ENCODE measurements around the gene SLC41A3. TPM values are rescaled to one million over a fixed set of nuclear protein-coding genes. Genes with fewer than 3 reads are reported as not detected.

The SLC41A3 gene
- total RNA-seq, 1 experiment from 2014 or later = 35.5 TPM

DNA sequence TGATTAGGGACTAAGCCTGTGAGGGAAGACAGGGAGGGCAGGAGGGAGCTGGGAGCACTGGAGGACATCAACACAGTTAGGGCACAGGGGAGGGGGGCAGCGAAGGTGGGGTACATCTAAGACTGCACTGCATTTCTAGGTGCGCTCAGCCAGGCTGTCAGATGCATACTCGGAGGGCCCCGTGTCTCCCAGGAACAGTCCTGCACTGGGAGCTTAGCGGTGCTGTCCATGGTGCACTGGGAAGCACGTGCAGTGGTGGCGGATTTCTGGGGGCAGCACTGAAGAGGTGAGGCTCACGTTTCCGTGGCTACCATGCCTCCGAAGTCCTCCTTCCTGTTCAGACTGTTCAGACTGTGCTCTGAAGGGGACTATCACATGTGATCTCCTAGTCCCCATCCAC is 60.5 kb downstream of the SLC41A3 start:
- no peak overlapping the region for H4K5ac ChIP-seq (ENCODE audit: insufficient read length, low read depth, low read length)
- H2AK5ac ChIP-seq (ENCODE audit: insufficient read length, low read length) = no peak overlapping the region
- H3K14ac ChIP-seq (ENCODE audit: insufficient read depth, low read length) = no peak overlapping the region
- no peaks in the 10 kb centered on the region for H4K20me1 ChIP-seq (ENCODE audit: control insufficient read depth, insufficient read depth, insufficient read length)
- H2AFZ ChIP-seq (ENCODE audit: low read length) = no peak overlapping the region
- peaks cover 20 to 47% (median 39%) of the 10 kb centered on the region in 3 experiments for H3K36me3 Mint-ChIP-seq (ENCODE audit: insufficient read depth in 1 of 3, low read depth in 3 of 3)
- H3T11ph ChIP-seq (ENCODE audit: low read length) = no peak overlapping the region
- H2BK120ac ChIP-seq (ENCODE audit: low read depth, low read length, poor library complexity, severe bottlenecking) = no peak overlapping the region
- peak; percentile 49 for DNase-seq
- no peak overlapping the region for H3K4me2 ChIP-seq (ENCODE audit: insufficient read depth, insufficient read length, low read length)
- H3K79me2 ChIP-seq (ENCODE audit: insufficient read depth, low read length) = no peaks in the 10 kb centered on the region
- TF ChIP-seq, protein P1, sequence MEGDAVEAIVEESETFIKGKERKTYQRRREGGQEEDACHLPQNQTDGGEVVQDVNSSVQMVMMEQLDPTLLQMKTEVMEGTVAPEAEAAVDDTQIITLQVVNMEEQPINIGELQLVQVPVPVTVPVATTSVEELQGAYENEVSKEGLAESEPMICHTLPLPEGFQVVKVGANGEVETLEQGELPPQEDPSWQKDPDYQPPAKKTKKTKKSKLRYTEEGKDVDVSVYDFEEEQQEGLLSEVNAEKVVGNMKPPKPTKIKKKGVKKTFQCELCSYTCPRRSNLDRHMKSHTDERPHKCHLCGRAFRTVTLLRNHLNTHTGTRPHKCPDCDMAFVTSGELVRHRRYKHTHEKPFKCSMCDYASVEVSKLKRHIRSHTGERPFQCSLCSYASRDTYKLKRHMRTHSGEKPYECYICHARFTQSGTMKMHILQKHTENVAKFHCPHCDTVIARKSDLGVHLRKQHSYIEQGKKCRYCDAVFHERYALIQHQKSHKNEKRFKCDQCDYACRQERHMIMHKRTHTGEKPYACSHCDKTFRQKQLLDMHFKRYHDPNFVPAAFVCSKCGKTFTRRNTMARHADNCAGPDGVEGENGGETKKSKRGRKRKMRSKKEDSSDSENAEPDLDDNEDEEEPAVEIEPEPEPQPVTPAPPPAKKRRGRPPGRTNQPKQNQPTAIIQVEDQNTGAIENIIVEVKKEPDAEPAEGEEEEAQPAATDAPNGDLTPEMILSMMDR (conservative IDR thresholded peaks at IDR 0.05) = no peak
- H2BK20ac ChIP-seq (ENCODE audit: low read depth, low read length, poor library complexity, severe bottlenecking) = no peak overlapping the region
- peaks cover 12 to 17% of the 10 kb centered on the region in 2 experiments for H3K9me3 Mint-ChIP-seq
- H3K27ac ChIP-seq (ENCODE audit: insufficient read length, low read depth, low read length) = no peak overlapping the region
- H3K4me1 ChIP-seq (ENCODE audit: insufficient read depth, low read length) = peaks cover 6% of the 10 kb centered on the region; the same call in 1 of the 2 replicates
- H3K4me1 Mint-ChIP-seq = peaks cover 33 to 35% of the 10 kb centered on the region in 2 experiments
- H4K91ac ChIP-seq (ENCODE audit: insufficient read length, low read depth, low read length) = no peak overlapping the region
- H3K27me3 Mint-ChIP-seq (ENCODE audit: low read depth) = peaks cover 3% of the 10 kb centered on the region
- no peak overlapping the region for H3K4ac ChIP-seq (ENCODE audit: low read depth, low read length)
- H2BK15ac ChIP-seq (ENCODE audit: low read depth, low read length) = no peak overlapping the region
- H3K4me3 Mint-ChIP-seq = no peak overlapping the region; a peak in 1 of 5 replicates
- no peak overlapping the region for H3K27ac Mint-ChIP-seq
- H4K8ac ChIP-seq (replicated peaks; ENCODE audit: insufficient read length, low read depth, low read length) = no peak overlapping the region
- no peak overlapping the region for H3K23ac ChIP-seq (ENCODE audit: insufficient read length, low read depth, low read length)
- no peak overlapping the region for H3K18ac ChIP-seq (ENCODE audit: insufficient read length, low read depth, low read length)
- H3K27me3 ChIP-seq (ENCODE audit: insufficient read depth, low read length) = no peaks in the 10 kb centered on the region
- no peak overlapping the region for H2BK12ac ChIP-seq (ENCODE audit: insufficient read length, low read depth, low read length)
- H3K79me1 ChIP-seq (ENCODE audit: insufficient read depth, low read depth, low read length, poor library complexity, severe bottlenecking) = no peaks in the 10 kb centered on the region
- peaks cover 12% of the 10 kb centered on the region for H3K9me3 ChIP-seq (ENCODE audit: control insufficient read depth, low read depth, low read length)
- no CpG with 5 or more reads among the region's 10 CpGs for WGBS (ENCODE audit: extremely low coverage, insufficient read length, low lambda C conversion rate)
- no peak overlapping the region for H3K9ac ChIP-seq (ENCODE audit: extremely low read depth, insufficient read length, low read length)
- no peak overlapping the region for H3K56ac ChIP-seq (ENCODE audit: insufficient read length, low read depth, low read length)
- H3K23me2 ChIP-seq (ENCODE audit: insufficient read length, low read depth, low read length, poor library complexity, severe bottlenecking) = no peaks in the 10 kb centered on the region
- H2BK5ac ChIP-seq (ENCODE audit: insufficient read length, low read length) = no peak overlapping the region
